A549 (cell line): Measurements from ENCODE around the gene TBCCD1. TPM values are rescaled to one million over a fixed set of nuclear protein-coding genes. Genes with fewer than 3 reads are reported as not detected.
A peak's percentile ranks its signal among the peaks of the same experiment; 100 is the strongest.

ENCODE experiments used
- ATAC-seq, 2 experiments: fragments of 200-7000 bp in 1 of 2; fragments of >200 bp in 1 of 2; cut with Nextera tagmentation in 1 of 2; cut with Tn5 transposase in 1 of 2; 3 replicates each; pipeline versions ENCODE4 v1.8.0 to v1.9.1; 2018 to 2020; ENCODE audit warnings: mild to moderate bottlenecking in 1 of 2, moderate library complexity in 1 of 2
- CTCF ChIA-PET: fragments of 300-600 bp; sonication (Branson Sonifier 250); formaldehyde crosslinking; extraction: SDS; loops from one replicate; lab custom pipeline; 2021; ENCODE audit warnings: antibody characterized with exemption, inconsistent platforms; lab: Yijun Ruan, JAX
- POLR2A ChIA-PET: fragments of 350-600 bp; formaldehyde crosslinking; extraction: SDS; loops from one replicate; lab custom pipeline; 2021; ENCODE audit warnings: antibody characterized with exemption, inconsistent platforms; lab: Yijun Ruan, JAX
- DNase-seq, 2 experiments: peaks; one replicate each; pipeline versions ENCODE4 v3.0.0 to v3.0.0-alpha.2; 2011 to 2016; ENCODE audit warnings: low read depth in 1 of 2, low spot score in 1 of 2
- FAIRE-seq: peaks from 2 replicates; lab custom pipeline; 2011; peaks lifted over from hg19 to GRCh38; lab: Jason Lieb, UNC
- H3K27ac ChIP-seq, 2 experiments: fragments of >200 bp; sonication (Bioruptor Twin); formaldehyde crosslinking; 3 replicates each; pipeline ENCODE4 v1.5.1; 2016 to 2017
- H3K4me1 ChIP-seq: fragments of >200 bp; sonication (Bioruptor Twin); formaldehyde crosslinking; 3 replicates; pipeline ENCODE4 v1.6.1; 2016
- H3K4me2 ChIP-seq: fragments of >200 bp; sonication (Bioruptor Twin); formaldehyde crosslinking; 3 replicates; pipeline ENCODE4 v1.6.1; 2016
- H3K4me3 ChIP-seq: fragments of >200 bp; sonication (Bioruptor Twin); formaldehyde crosslinking; 3 replicates; pipeline ENCODE4 v1.5.1; 2016
- H3K9me3 ChIP-seq: fragments of >200 bp; sonication (Bioruptor Twin); formaldehyde crosslinking; 3 replicates; pipeline ENCODE4 v1.6.1; 2016
- ATOH8 ChIP-seq: fragments of 250-450 bp; sonication (Bioruptor Pico); IDR thresholded peaks from 2 replicates; pipeline ENCODE4 v1.5.0; 2020; ENCODE audit warnings: low read depth, mild to moderate bottlenecking, moderate library complexity
- BHLHE40 ChIP-seq: IDR thresholded peaks from 2 replicates; pipeline ENCODE4 v1.6.1; 2012; ENCODE audit warnings: low read depth, low read length, inconsistent platforms
- CEBPB ChIP-seq, 2 experiments: fragments of >200 bp in 1 of 2; sonication (Bioruptor Twin) in 1 of 2; formaldehyde crosslinking in 1 of 2; IDR thresholded peaks; 2 replicates each; pipeline ENCODE4 v1.6.1; 2012 to 2016
- CHD2 ChIP-seq: fragments of 150-350 bp; IDR thresholded peaks from 2 replicates; pipeline ENCODE4 v1.6.1; 2014; ENCODE audit warnings: low read length; ENCODE audit not compliant: partially characterized antibody
- CHD4 ChIP-seq: fragments of 200-600 bp; sonication (generic); IDR thresholded peaks from 2 replicates; pipeline ENCODE4 v1.6.1; 2016; ENCODE audit warnings: antibody characterized with exemption, mild to moderate bottlenecking, borderline replicate concordance
- ELK1 ChIP-seq: fragments of 150-350 bp; IDR thresholded peaks from 2 replicates; pipeline ENCODE4 v1.6.1; 2014; ENCODE audit warnings: low read depth, mild to moderate bottlenecking, low read length
- EP300 ChIP-seq, 2 experiments: fragments of >200 bp; sonication (Bioruptor Twin); formaldehyde crosslinking; IDR thresholded peaks; 2 replicates in 1 of 2; 3 replicates in 1 of 2; pipeline ENCODE4 v1.6.1; 2016 to 2017
- ESRRA ChIP-seq: fragments of 150-350 bp; IDR thresholded peaks from 2 replicates; pipeline ENCODE4 v1.6.1; 2014; ENCODE audit warnings: mild to moderate bottlenecking, low read length, borderline replicate concordance
- FOXS1 ChIP-seq: fragments of 250-450 bp; sonication (Bioruptor Pico); IDR thresholded peaks from 2 replicates; pipeline ENCODE4 v1.5.0; 2020; ENCODE audit warnings: mild to moderate bottlenecking, moderate library complexity
- GATA3 ChIP-seq: IDR thresholded peaks from 2 replicates; pipeline ENCODE4 v1.6.1; 2012; ENCODE audit warnings: borderline replicate concordance
- HES2 ChIP-seq: fragments of >200 bp; sonication (Bioruptor Twin); formaldehyde crosslinking; IDR thresholded peaks from 2 replicates; pipeline ENCODE4 v1.6.1; 2016
- HEYL ChIP-seq: fragments of 250-450 bp; sonication (Bioruptor Pico); IDR thresholded peaks from 2 replicates; pipeline ENCODE4 v1.8.0; 2021; ENCODE audit warnings: mild to moderate bottlenecking, moderate library complexity
- HOXA7 ChIP-seq: fragments of 250-450 bp; sonication (Bioruptor Pico); IDR thresholded peaks from 2 replicates; pipeline ENCODE4 v1.5.0; 2020; ENCODE audit warnings: mild to moderate bottlenecking, moderate library complexity
- HOXB13 ChIP-seq: fragments of 250-450 bp; sonication (Bioruptor Pico); IDR thresholded peaks from 2 replicates; pipeline ENCODE4 v1.5.0; 2020; ENCODE audit warnings: low read depth, mild to moderate bottlenecking, moderate library complexity
- HOXB5 ChIP-seq: fragments of 250-450 bp; sonication (Bioruptor Pico); IDR thresholded peaks from 2 replicates; pipeline ENCODE4 v1.5.0; 2020; ENCODE audit warnings: mild to moderate bottlenecking, moderate library complexity
- JUN ChIP-seq, 2 experiments: fragments of >200 bp; sonication (Bioruptor Twin); formaldehyde crosslinking; IDR thresholded peaks; 2 replicates in 1 of 2; 3 replicates in 1 of 2; pipeline ENCODE4 v1.6.1; 2016 to 2017
- KDM5A ChIP-seq: fragments of 200-600 bp; sonication (generic); IDR thresholded peaks from 2 replicates; pipeline ENCODE4 v1.6.1; 2016; ENCODE audit warnings: antibody characterized with exemption, mild to moderate bottlenecking
- NFE2L2 ChIP-seq: fragments of 150-350 bp; conservative IDR thresholded peaks from 2 replicates; pipeline ENCODE4 v1.6.1; 2014; ENCODE audit warnings: low read length
- NPAS2 ChIP-seq: fragments of 250-450 bp; sonication (Bioruptor Pico); IDR thresholded peaks from 2 replicates; pipeline ENCODE4 v1.8.0; 2022; ENCODE audit warnings: mild to moderate bottlenecking, moderate library complexity, borderline replicate concordance
- NR3C1 ChIP-seq: fragments of >200 bp; sonication (Bioruptor Twin); formaldehyde crosslinking; IDR thresholded peaks from 3 replicates; pipeline ENCODE4 v1.6.1; 2017
- PBX3 ChIP-seq: IDR thresholded peaks from 2 replicates; pipeline ENCODE4 v1.6.1; 2012
- PHF8 ChIP-seq: fragments of 200-600 bp; sonication (generic); IDR thresholded peaks from 2 replicates; pipeline ENCODE4 v1.6.1; 2016; ENCODE audit warnings: low read depth, mild to moderate bottlenecking, antibody characterized with exemption, moderate library complexity, borderline replicate concordance
- POLR2AphosphoS2 ChIP-seq: conservative IDR thresholded peaks from 2 replicates; pipeline ENCODE4 v1.6.1; 2012; ENCODE audit warnings: low read length, improper control_type of control experiment, inconsistent platforms
- RAD21 ChIP-seq, 2 experiments: fragments of >200 bp in 1 of 2; sonication (Bioruptor Twin) in 1 of 2; formaldehyde crosslinking in 1 of 2; IDR thresholded peaks in 1 of 2; conservative IDR thresholded peaks in 1 of 2; 2 replicates in 1 of 2; 3 replicates in 1 of 2; pipeline ENCODE4 v1.6.1; 2012 to 2018; ENCODE audit warnings: inconsistent platforms in 1 of 2
- RFX5 ChIP-seq: fragments of 450-650 bp; IDR thresholded peaks from 2 replicates; pipeline ENCODE4 v1.7.1; 2014; ENCODE audit warnings: antibody characterized with exemption, mild to moderate bottlenecking, moderate library complexity
- ZNF302 ChIP-seq: fragments of 250-450 bp; sonication (Bioruptor Pico); IDR thresholded peaks from 2 replicates; pipeline ENCODE4 v1.9.0; 2021; ENCODE audit warnings: inconsistent platforms, mild to moderate bottlenecking, moderate library complexity
- WGBS: methylation state at CpG from one replicate; pipeline ENCODE4 v1.1.6; 2017; ENCODE audit errors: missing lambda C conversion rate; 5-methylcytosine and 5-hydroxymethylcytosine counted together
- polyA plus RNA-seq, 4 experiments: library from polyadenylated mRNA; depleted of rRNA in 3 of 4; stranded (reverse); fragments of >200 nt; fragmentation: RNase III in 1 of 4; extraction: RNeasy Plus Mini Kit Qiagen cat#74134 plus additional on column Dnase treatment in 1 of 4; gene quantifications; 2 replicates in 3 of 4; 3 replicates in 1 of 4; pipeline ENCODE4 v1.2.3, GENCODE V29; 2011 to 2017
- TF ChIP-seq, protein P1 (sequence below): fragments of 200-600 bp; sonication (generic); IDR thresholded peaks from 2 replicates; pipeline ENCODE4 v1.6.1; 2016; ENCODE audit warnings: antibody characterized with exemption, mild to moderate bottlenecking, moderate library complexity
- TF ChIP-seq, protein P2 (sequence below): IDR thresholded peaks from 2 replicates; pipeline ENCODE4 v1.6.1; 2012; ENCODE audit warnings: low read depth, borderline replicate concordance

The TBCCD1 gene
- polyA plus RNA-seq, 2 of the 4 experiments (the other 2 are of a cell fraction) = 5.8 to 11.4 TPM

- ChIA-PET CTCF (interaction anchor here (1.7 to 2.6 kb wide), 2 partner anchors 14 to 16 kb away, joined by 8 to 10 read pairs; no protein-coding TSS in a partner anchor), POLR2A (no interaction called here)
- 67% methylated on average over 3 of the region's 3 CpGs for WGBS
- H3K4me3 ChIP-seq = no peak overlapping the region
- ATAC-seq (no peak), DNase-seq (no peak), FAIRE-seq (no peak)
- no peaks in the 10 kb centered on the region for H3K9me3 ChIP-seq
- H3K4me1 ChIP-seq = peaks cover 23% of the 10 kb centered on the region
- TF ChIP-seq FOXS1 (no peak), ELK1 (no peak), CHD4 (no peak), ESRRA (no peak), CEBPB (IDR thresholded peaks at IDR 0.05) (no peak), HOXB5 (CRISPR knock-in tag) (no peak), GATA3 (no peak), HOXA7 (CRISPR knock-in tag) (no peak), POLR2AphosphoS2 (no peak), HOXB13 (CRISPR knock-in tag) (no peak), HEYL (CRISPR knock-in tag) (no peak), JUN (IDR thresholded peaks at IDR 0.05) (no peak), NFE2L2 (no peak), NPAS2 (CRISPR knock-in tag) (no peak), ATOH8 (CRISPR knock-in tag) (no peak), BHLHE40 (no peak), NR3C1 (no peak), HES2 (no peak)
- TF ChIP-seq, protein P1, sequence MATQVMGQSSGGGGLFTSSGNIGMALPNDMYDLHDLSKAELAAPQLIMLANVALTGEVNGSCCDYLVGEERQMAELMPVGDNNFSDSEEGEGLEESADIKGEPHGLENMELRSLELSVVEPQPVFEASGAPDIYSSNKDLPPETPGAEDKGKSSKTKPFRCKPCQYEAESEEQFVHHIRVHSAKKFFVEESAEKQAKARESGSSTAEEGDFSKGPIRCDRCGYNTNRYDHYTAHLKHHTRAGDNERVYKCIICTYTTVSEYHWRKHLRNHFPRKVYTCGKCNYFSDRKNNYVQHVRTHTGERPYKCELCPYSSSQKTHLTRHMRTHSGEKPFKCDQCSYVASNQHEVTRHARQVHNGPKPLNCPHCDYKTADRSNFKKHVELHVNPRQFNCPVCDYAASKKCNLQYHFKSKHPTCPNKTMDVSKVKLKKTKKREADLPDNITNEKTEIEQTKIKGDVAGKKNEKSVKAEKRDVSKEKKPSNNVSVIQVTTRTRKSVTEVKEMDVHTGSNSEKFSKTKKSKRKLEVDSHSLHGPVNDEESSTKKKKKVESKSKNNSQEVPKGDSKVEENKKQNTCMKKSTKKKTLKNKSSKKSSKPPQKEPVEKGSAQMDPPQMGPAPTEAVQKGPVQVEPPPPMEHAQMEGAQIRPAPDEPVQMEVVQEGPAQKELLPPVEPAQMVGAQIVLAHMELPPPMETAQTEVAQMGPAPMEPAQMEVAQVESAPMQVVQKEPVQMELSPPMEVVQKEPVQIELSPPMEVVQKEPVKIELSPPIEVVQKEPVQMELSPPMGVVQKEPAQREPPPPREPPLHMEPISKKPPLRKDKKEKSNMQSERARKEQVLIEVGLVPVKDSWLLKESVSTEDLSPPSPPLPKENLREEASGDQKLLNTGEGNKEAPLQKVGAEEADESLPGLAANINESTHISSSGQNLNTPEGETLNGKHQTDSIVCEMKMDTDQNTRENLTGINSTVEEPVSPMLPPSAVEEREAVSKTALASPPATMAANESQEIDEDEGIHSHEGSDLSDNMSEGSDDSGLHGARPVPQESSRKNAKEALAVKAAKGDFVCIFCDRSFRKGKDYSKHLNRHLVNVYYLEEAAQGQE = no peak
- TF ChIP-seq, protein P2, sequence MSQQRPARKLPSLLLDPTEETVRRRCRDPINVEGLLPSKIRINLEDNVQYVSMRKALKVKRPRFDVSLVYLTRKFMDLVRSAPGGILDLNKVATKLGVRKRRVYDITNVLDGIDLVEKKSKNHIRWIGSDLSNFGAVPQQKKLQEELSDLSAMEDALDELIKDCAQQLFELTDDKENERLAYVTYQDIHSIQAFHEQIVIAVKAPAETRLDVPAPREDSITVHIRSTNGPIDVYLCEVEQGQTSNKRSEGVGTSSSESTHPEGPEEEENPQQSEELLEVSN = no peak
- no peak overlapping the region for H3K27ac ChIP-seq
- no peak overlapping the region for H3K4me2 ChIP-seq
Observed at GRCh38 chr3:186600896-186601295, 33.8 kb upstream of the TBCCD1 start.

GRCh38 chr3:186599785-186600166, 32.6 kb upstream of the TBCCD1 start:
- Histone ChIP-seq H3K4me3 (no peak overlapping the region), H3K4me1 (peaks cover 17% of the 10 kb centered on the region; the same call in 2 of the 3 replicates), H3K27ac (peak overlapping the region in 1 of 2 experiments; percentile 70; a peak in 3 of 6 replicates), H3K4me2 (no peak overlapping the region), H3K9me3 (no peaks in the 10 kb centered on the region)
- DNase-seq (no peak), ATAC-seq (no peak), FAIRE-seq (no peak)
- WGBS = 44% methylated on average over 2 of the region's 2 CpGs
- TF ChIP-seq GATA3 (no peak), ELK1 (no peak), KDM5A (no peak), BHLHE40 (no peak), PBX3 (no peak), HOXA7 (CRISPR knock-in tag) (no peak), HEYL (CRISPR knock-in tag) (no peak), EP300 (IDR thresholded peaks at IDR 0.05) (no peak), RFX5 (no peak), CHD2 (no peak), PHF8 (no peak), ZNF302 (CRISPR knock-in tag) (no peak), RAD21 (conservative IDR thresholded peaks at IDR 0.05 in 1 of 2, IDR thresholded peaks at IDR 0.05 in 1 of 2) (no peak)
- POLR2A ChIA-PET = interaction anchor here (0.8 kb wide), 1 partner anchor 10 kb away, joined by 3 read pairs; no protein-coding TSS in a partner anchor
- CTCF ChIA-PET = interaction anchor here (0.6 to 2.6 kb wide), 5 partner anchors 9 to 17 kb away, joined by 3 to 10 read pairs (median 6); no protein-coding TSS in a partner anchor
